WERI-Rb-1 (cell line): ENCODE measurements around the gene LRP1B.

Source experiments
- DNase-seq: peaks from one replicate; pipeline ENCODE4 v3.0.0-alpha.2; 2020
- H3K27ac ChIP-seq: fragments of 250-450 bp; sonication (Bioruptor Pico); 2 replicates; pipeline ENCODE4 v1.5.1; 2020; ENCODE audit warnings: mild to moderate bottlenecking, moderate library complexity
- H3K27me3 ChIP-seq: fragments of 250-450 bp; sonication (Bioruptor Pico); 2 replicates; pipeline ENCODE4 v1.5.1; 2021; ENCODE audit warnings: mild to moderate bottlenecking, low read depth, moderate library complexity; ENCODE audit not compliant: insufficient read depth, severe bottlenecking
- H3K36me3 ChIP-seq: fragments of 250-450 bp; sonication (Bioruptor Pico); 2 replicates; pipeline ENCODE4 v1.5.1; 2020; ENCODE audit warnings: mild to moderate bottlenecking, moderate library complexity
- H3K4me3 ChIP-seq: 2 replicates; pipeline ENCODE4 v1.5.1; 2011; ENCODE audit warnings: low read depth, mild to moderate bottlenecking, control low read depth, low read length
- H3K9me3 ChIP-seq: fragments of 250-450 bp; sonication (Bioruptor Pico); 2 replicates; pipeline ENCODE4 v1.5.1; 2021; ENCODE audit warnings: mild to moderate bottlenecking, moderate library complexity; ENCODE audit not compliant: severe bottlenecking
- CTCF ChIP-seq: IDR thresholded peaks from 2 replicates; pipeline ENCODE4 v1.5.1; 2011; ENCODE audit warnings: low read depth, mild to moderate bottlenecking, control low read depth, inconsistent platforms, low read length

The LRP1B gene

GRCh38 chr2:141570474-141571131 lies 560.2 kb downstream of the LRP1B start:
- peak; percentile 90 for DNase-seq
- H3K9me3 ChIP-seq: no peaks in the 10 kb centered on the region
- no peak for TF ChIP-seq CTCF

GRCh38 chr2:141569941-141570340 lies 560.9 kb downstream of the LRP1B start:
- Histone ChIP-seq H3K9me3 (no peaks in the 10 kb centered on the region), H3K27ac (peak overlapping the region; percentile 43)

More at GRCh38 chr2:141570474-141571131, 560.2 kb downstream of the LRP1B start:
- no peak overlapping the region for H3K4me3 ChIP-seq
- no peaks in the 10 kb centered on the region for H3K27me3 ChIP-seq
- H3K36me3 ChIP-seq: no peaks in the 10 kb centered on the region
- peak overlapping the region; percentile 35 for H3K27ac ChIP-seq

DNA sequence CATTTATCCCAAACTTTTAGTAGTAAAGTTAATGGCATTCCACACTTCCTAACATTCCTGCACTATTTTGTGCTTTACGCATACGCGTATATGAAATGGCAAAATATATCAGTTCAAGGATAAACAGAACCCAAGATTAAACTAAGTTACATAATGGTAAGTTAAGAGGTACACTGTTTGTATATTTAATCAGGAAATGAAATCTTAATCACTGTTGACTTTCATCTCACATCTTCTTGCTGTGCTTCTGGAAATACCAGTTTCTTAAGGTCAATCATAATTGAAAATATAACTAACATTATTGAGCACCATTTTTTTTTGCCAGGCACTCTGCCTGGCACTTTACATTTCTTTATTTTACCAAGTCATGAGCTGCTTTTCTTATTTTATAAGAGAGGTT lies 565.2 kb downstream of the LRP1B start:
- TF ChIP-seq CTCF: no peak
- Histone ChIP-seq H3K27me3 (no peaks in the 10 kb centered on the region), H3K4me3 (no peak overlapping the region), H3K36me3 (no peaks in the 10 kb centered on the region), H3K9me3 (no peaks in the 10 kb centered on the region), H3K27ac (no peak overlapping the region)
- no peak for DNase-seq

More at GRCh38 chr2:141569941-141570340, 560.9 kb downstream of the LRP1B start:
- no peak overlapping the region for H3K4me3 ChIP-seq
- no peaks in the 10 kb centered on the region for H3K27me3 ChIP-seq
- TF ChIP-seq CTCF: no peak
- H3K36me3 ChIP-seq: no peaks in the 10 kb centered on the region
- DNase-seq: no peak

DNA sequence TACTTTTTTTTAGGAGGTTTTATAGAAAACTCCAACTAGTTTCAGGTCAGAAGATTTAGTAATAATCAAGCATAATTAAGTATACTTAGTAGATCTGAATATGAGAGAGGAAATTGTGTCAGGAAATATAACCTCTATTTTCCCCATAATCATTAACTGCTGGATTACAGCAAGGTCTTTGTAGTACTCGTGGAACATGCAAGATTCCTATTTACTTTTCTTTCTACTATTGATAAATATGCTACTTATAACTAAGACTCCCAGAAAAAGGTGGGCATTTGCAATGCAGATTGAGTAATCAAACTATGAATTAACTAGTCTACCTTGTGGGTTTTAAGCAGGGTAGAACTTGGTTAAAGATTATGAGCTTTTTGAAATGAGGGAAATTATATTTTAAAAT lies 570.1 kb downstream of the LRP1B start:
- no peak for DNase-seq
- Histone ChIP-seq H3K36me3 (no peaks in the 10 kb centered on the region), H3K27me3 (no peaks in the 10 kb centered on the region), H3K27ac (no peak overlapping the region), H3K9me3 (no peaks in the 10 kb centered on the region), H3K4me3 (no peak overlapping the region)
- TF ChIP-seq CTCF: no peak

GRCh38 chr2:141557329-141558095 lies 573.3 kb downstream of the LRP1B start:
- Histone ChIP-seq H3K27ac (no peak overlapping the region), H3K36me3 (no peaks in the 10 kb centered on the region), H3K9me3 (no peaks in the 10 kb centered on the region), H3K4me3 (no peak overlapping the region), H3K27me3 (no peaks in the 10 kb centered on the region)
- no peak for DNase-seq
- no peak for TF ChIP-seq CTCF
